ENCODE data around the gene NPIPB6.

The NPIPB6 gene

GRCh38 chr16:28324235-28324886 is 38.9 kb downstream of the NPIPB6 start:
- no peak for DNase-seq (ENCODE audit: low read depth)

- DNase-seq (ENCODE audit: low read depth), result no peak
These were observed 41.5 kb downstream of the NPIPB6 start for GRCh38 chr16:28321700-28322411.

- DNase-seq (ENCODE audit: low read depth), result no peak
These were observed 42.6 kb downstream of the NPIPB6 start for GRCh38 chr16:28320741-28321140.

GRCh38 chr16:28320023-28320561 is 43.2 kb downstream of the NPIPB6 start:
- DNase-seq (ENCODE audit: low read depth), result no peak

GRCh38 chr16:28319476-28320022 is 43.8 kb downstream of the NPIPB6 start:
- no peak for DNase-seq (ENCODE audit: low read depth)

GRCh38 chr16:28318042-28318744 is 45.1 kb downstream of the NPIPB6 start:
- DNase-seq (ENCODE audit: low read depth), result no peak

GRCh38 chr16:28317040-28317880 is 46.0 kb downstream of the NPIPB6 start:
- no peak for DNase-seq (ENCODE audit: low read depth)

GRCh38 chr16:28316054-28316453 is 47.3 kb downstream of the NPIPB6 start:
- no peak for DNase-seq (ENCODE audit: low read depth)

GRCh38 chr16:28313587-28313986 is 49.7 kb downstream of the NPIPB6 start:
- DNase-seq (ENCODE audit: low read depth), result no peak

GRCh38 chr16:28312327-28312726 is 51.0 kb downstream of the NPIPB6 start:
- no peak for DNase-seq (ENCODE audit: low read depth)

GRCh38 chr16:28311913-28312312 is 51.4 kb downstream of the NPIPB6 start:
- no peak for DNase-seq (ENCODE audit: low read depth)

- DNase-seq (ENCODE audit: low read depth), result no peak
These were observed 51.9 kb downstream of the NPIPB6 start for GRCh38 chr16:28311413-28311812.

GRCh38 chr16:28310796-28311195 is 52.5 kb downstream of the NPIPB6 start:
- DNase-seq (ENCODE audit: low read depth), result no peak

GRCh38 chr16:28309811-28310311 is 53.4 kb downstream of the NPIPB6 start:
- DNase-seq (ENCODE audit: low read depth), result no peak

GRCh38 chr16:28308794-28309584 is 54.3 kb downstream of the NPIPB6 start:
- no peak for DNase-seq (ENCODE audit: low read depth)

- DNase-seq (ENCODE audit: low read depth), result no peak
These were observed 55.4 kb downstream of the NPIPB6 start for GRCh38 chr16:28307936-28308335.

GRCh38 chr16:28304214-28304613 is 59.1 kb downstream of the NPIPB6 start:
- no peak for DNase-seq (ENCODE audit: low read depth)

- no peak for DNase-seq (ENCODE audit: low read depth)
These were observed 60.2 kb downstream of the NPIPB6 start for GRCh38 chr16:28303132-28303531.

GRCh38 chr16:28301620-28302019 is 61.7 kb downstream of the NPIPB6 start:
- DNase-seq (ENCODE audit: low read depth), result no peak

GRCh38 chr16:28301154-28301553 is 62.2 kb downstream of the NPIPB6 start:
- DNase-seq (ENCODE audit: low read depth), result no peak

GRCh38 chr16:28300327-28300726 is 63.0 kb downstream of the NPIPB6 start:
- no peak for DNase-seq (ENCODE audit: low read depth)
